HCT116 (cell line): ENCODE data around the gene ANO4. TPM values are rescaled to one million over a fixed set of nuclear protein-coding genes. Genes with fewer than 3 reads are reported as not detected.

ENCODE experiments used
- ATAC-seq: fragments of 200-7000 bp; cut with Tn5 transposase; 2 replicates; pipeline ENCODE4 v1.9.1; 2020; ENCODE audit warnings: mild to moderate bottlenecking, moderate library complexity
- BruUV-seq: library from RNA; stranded (reverse); fragments of 400-500 nt; replicated peaks from 2 replicates; lab custom pipeline; 2021; lab: Mats Ljungman, UMichigan
- CTCF ChIA-PET: fragments of 300-600 bp; sonication (Branson Sonifier 250); formaldehyde crosslinking; loops from one replicate; lab custom pipeline; 2021; ENCODE audit warnings: antibody characterized with exemption; lab: Charles Lee
- POLR2A ChIA-PET: fragments of 300-600, 350-600 bp; sonication (Branson Sonifier 250); formaldehyde crosslinking; loops from one replicate; lab custom pipeline; 2021; ENCODE audit warnings: antibody characterized with exemption; lab: Charles Lee
- RAD21 ChIA-PET, 2 experiments: fragments of 300-600 bp; sonication (Branson Sonifier 250); formaldehyde crosslinking; loops; one replicate each; lab custom pipeline; 2023; ENCODE audit warnings: low total read pairs in 2 of 2; ENCODE audit not compliant: uncharacterized antibody in 2 of 2, unreplicated experiment in 2 of 2, low non-redundant PET in 1 of 2; lab: Charles Lee
- DNase-seq: peaks from one replicate; pipeline ENCODE4 v3.0.0-alpha.2; 2010; ENCODE audit warnings: low read depth, low spot score
- H2AFZ ChIP-seq: fragments of 200-600 bp; shearing (Covaris generic), sonication (generic); 2 replicates; pipeline ENCODE4 v1.6.1; 2017; ENCODE audit warnings: low read depth, mixed run types, mixed read lengths, antibody characterized with exemption, low read length; ENCODE audit not compliant: poor library complexity, severe bottlenecking
- H3K27ac ChIP-seq: 2 replicates; pipeline ENCODE4 v1.5.1; 2012; ENCODE audit warnings: low read depth, low read length
- H3K27me3 ChIP-seq: fragments of 200-600 bp; sonication (generic); 2 replicates; pipeline ENCODE4 v1.6.1; 2016; ENCODE audit warnings: mixed run types, low read length, mixed read lengths; ENCODE audit not compliant: insufficient read depth
- H3K36me3 ChIP-seq, 2 experiments: fragments of 200-500 bp in 1 of 2; fragments of 200-600 bp in 1 of 2; sonication (Bioruptor generic) in 1 of 2; sonication (generic) in 1 of 2; 2 replicates each; pipeline versions ENCODE4 v1.5.1 to v1.6.1; 2014 to 2016; ENCODE audit warnings: low read length in 2 of 2, inconsistent platforms in 1 of 2, mixed read lengths in 1 of 2, mixed run types in 1 of 2; ENCODE audit not compliant: insufficient read depth in 2 of 2, control insufficient read depth in 1 of 2
- H3K4me1 ChIP-seq, 2 experiments: fragments of 200-600 bp in 1 of 2; sonication (generic) in 1 of 2; 2 replicates each; pipeline versions ENCODE4 v1.5.1 to v1.6.1; 2012 to 2017; ENCODE audit warnings: low read length in 2 of 2, inconsistent platforms in 1 of 2, mild to moderate bottlenecking in 1 of 2, mixed read lengths in 1 of 2, mixed run types in 1 of 2, moderate library complexity in 1 of 2; ENCODE audit not compliant: insufficient read depth in 2 of 2, control insufficient read depth in 1 of 2
- H3K4me2 ChIP-seq: fragments of 200-600 bp; sonication (generic); 2 replicates; pipeline ENCODE4 v1.6.1; 2017; ENCODE audit warnings: mixed run types, low read length, mixed read lengths
- H3K4me3 ChIP-seq, 2 experiments: fragments of 200-600 bp in 1 of 2; sonication (generic) in 1 of 2; replicated peaks in 1 of 2; 2 replicates each; pipeline ENCODE4 v1.5.1; 2011 to 2016; ENCODE audit warnings: low read length in 2 of 2, control low read depth in 1 of 2, low read depth in 1 of 2, mild to moderate bottlenecking in 1 of 2, mixed read lengths in 1 of 2, mixed run types in 1 of 2
- H3K79me2 ChIP-seq: fragments of 200-600 bp; sonication (generic); 2 replicates; pipeline ENCODE4 v1.6.1; 2017; ENCODE audit warnings: mild to moderate bottlenecking, mixed run types, low read length, moderate library complexity, mixed read lengths; ENCODE audit not compliant: insufficient read depth
- H3K9ac ChIP-seq: fragments of 200-600 bp; sonication (generic); 2 replicates; pipeline ENCODE4 v1.6.1; 2016; ENCODE audit warnings: low read length, mixed read lengths
- H3K9me2 ChIP-seq: fragments of 200-600 bp; sonication (generic), shearing (Covaris generic); 2 replicates; pipeline ENCODE4 v1.6.1; 2017; ENCODE audit warnings: mixed run types, mild to moderate bottlenecking, moderate library complexity; ENCODE audit not compliant: insufficient read depth
- H3K9me3 ChIP-seq, 2 experiments: fragments of 200-500 bp in 1 of 2; fragments of 200-600 bp in 1 of 2; sonication (Bioruptor generic) in 1 of 2; sonication (generic) in 1 of 2; 2 replicates each; pipeline ENCODE4 v1.6.1; 2014 to 2017; ENCODE audit warnings: low read length in 2 of 2, mixed read lengths in 2 of 2, inconsistent platforms in 1 of 2, low read depth in 1 of 2, mild to moderate bottlenecking in 1 of 2, mixed run types in 1 of 2, moderate library complexity in 1 of 2; ENCODE audit not compliant: control insufficient read depth in 1 of 2, insufficient read depth in 1 of 2
- H4K20me1 ChIP-seq: fragments of 200-600 bp; sonication (generic), shearing (Covaris generic); 2 replicates; pipeline ENCODE4 v1.6.1; 2017; ENCODE audit warnings: mixed run types, mild to moderate bottlenecking, moderate library complexity; ENCODE audit not compliant: insufficient read depth
- CEBPB ChIP-seq: IDR thresholded peaks from 2 replicates; pipeline ENCODE4 v1.6.1; 2012; ENCODE audit warnings: low read depth
- EGR1 ChIP-seq: IDR thresholded peaks from 2 replicates; pipeline ENCODE4 v1.6.1; 2012; ENCODE audit warnings: low read depth
- ELF1 ChIP-seq: IDR thresholded peaks from 2 replicates; pipeline ENCODE4 v1.6.1; 2012; ENCODE audit warnings: low read depth, borderline replicate concordance
- MAX ChIP-seq: IDR thresholded peaks from 2 replicates; pipeline ENCODE4 v1.6.1; 2012
- POLR2A ChIP-seq: IDR thresholded peaks from 2 replicates; pipeline ENCODE4 v1.7.0; 2011; ENCODE audit warnings: borderline replicate concordance; ENCODE audit not compliant: insufficient read depth, insufficient read length; ENCODE audit errors: extremely low read depth
- POLR2AphosphoS5 ChIP-seq: IDR thresholded peaks from 2 replicates; pipeline ENCODE4 v1.6.1; 2011; ENCODE audit warnings: mild to moderate bottlenecking, low read depth, low read length, moderate library complexity
- YY1 ChIP-seq: IDR thresholded peaks from 2 replicates; pipeline ENCODE4 v1.6.1; 2011; ENCODE audit warnings: low read length, low read depth, moderate library complexity, mild to moderate bottlenecking; ENCODE audit not compliant: insufficient replicate concordance; ENCODE audit errors: extremely low read depth
- intact Hi-C: fragments of 100-400 bp; cut with micrococcal nuclease; formaldehyde crosslinking; loops from 2 replicates; pipeline ENCODE4 v1.10.0; 2022
- total RNA-seq: library from RNA; stranded (reverse); gene quantifications from one replicate; pipeline ENCODE4 v1.2.1, GENCODE V29; 2021; ENCODE audit not compliant: unreplicated experiment

Gene ANO4
- total RNA-seq, 1 experiment from 2014 or later = 1.7 TPM

- no peaks in the 10 kb centered on the region for H3K36me3 ChIP-seq
- H3K27ac ChIP-seq = no peak overlapping the region
- no peaks in the 10 kb centered on the region for H3K9me3 ChIP-seq
- H3K79me2 ChIP-seq = no peaks in the 10 kb centered on the region
- ChIA-PET CTCF (no interaction called here), POLR2A (no interaction called here), RAD21 (no interaction called here)
- H3K27me3 ChIP-seq = no peaks in the 10 kb centered on the region
- H3K4me3 ChIP-seq = no peak overlapping the region
- H3K9me2 ChIP-seq = no peaks in the 10 kb centered on the region
- no peak for DNase-seq
- no peaks in the 10 kb centered on the region for H3K4me1 ChIP-seq
- H4K20me1 ChIP-seq = no peaks in the 10 kb centered on the region
- no peak for ATAC-seq
- intact Hi-C loops = no loop called here
- no peak overlapping the region for H2AFZ ChIP-seq
- TF ChIP-seq POLR2A (no peak), ELF1 (no peak), YY1 (no peak), POLR2AphosphoS5 (no peak), EGR1 (no peak), MAX (no peak)
- H3K4me2 ChIP-seq = no peak overlapping the region
- no peak overlapping the region for H3K9ac ChIP-seq
- no TSS peak for BruUV-seq
These were observed 14.2 kb downstream of the ANO4 start for GRCh38 chr12:100808777-100809176.

- Histone ChIP-seq H3K4me2 (no peak overlapping the region), H2AFZ (no peak overlapping the region), H3K9me3 (no peaks in the 10 kb centered on the region), H4K20me1 (no peaks in the 10 kb centered on the region), H3K27ac (no peak overlapping the region), H3K4me3 (no peak overlapping the region), H3K9ac (no peak overlapping the region), H3K79me2 (no peaks in the 10 kb centered on the region), H3K9me2 (no peaks in the 10 kb centered on the region), H3K36me3 (no peaks in the 10 kb centered on the region), H3K27me3 (no peaks in the 10 kb centered on the region), H3K4me1 (peaks cover 4 to 13% of the 10 kb centered on the region in 2 experiments)
- CTCF ChIA-PET = no interaction called here
- intact Hi-C loops = no loop called here
- POLR2A ChIA-PET = no interaction called here
- BruUV-seq = no TSS peak
- no peak for TF ChIP-seq CEBPB
- TF ChIP-seq MAX = no peak
- RAD21 ChIA-PET = no interaction called here
- DNase-seq (no peak), ATAC-seq (no peak)
These were observed 25.7 kb downstream of the ANO4 start for GRCh38 chr12:100820314-100820713.
